Smooth muscle cell (in vitro differentiated cells): Measurements from ENCODE around the gene BSN. TPM values are rescaled to one million over a fixed set of nuclear protein-coding genes. Genes with fewer than 3 reads are reported as not detected.

Source experiments
- DNase-seq: peaks from one replicate; lab custom pipeline; 2025; ENCODE audit not compliant: unreplicated experiment; lab: John Stamatoyannopoulos, UW
- H2AFZ ChIP-seq: fragments of 200-600 bp; sonication (generic); 2 replicates; pipeline ENCODE4 v1.6.0; 2016; ENCODE audit warnings: antibody characterized with exemption, low read depth, mild to moderate bottlenecking
- H3F3A ChIP-seq: fragments of 200-600 bp; sonication (generic); 2 replicates; pipeline ENCODE4 v1.6.0; 2017; ENCODE audit warnings: antibody characterized with exemption, low read depth
- H3K27ac ChIP-seq: fragments of 200-600 bp; sonication (generic); 2 replicates; pipeline ENCODE4 v1.5.1; 2016; ENCODE audit warnings: low read depth, mild to moderate bottlenecking
- H3K27me3 ChIP-seq: fragments of 200-600 bp; sonication (generic); 2 replicates; pipeline ENCODE4 v1.6.1; 2016; ENCODE audit warnings: low read depth, mild to moderate bottlenecking
- H3K36me3 ChIP-seq: fragments of 200-600 bp; sonication (generic); 2 replicates; pipeline ENCODE4 v1.5.1; 2016; ENCODE audit warnings: low read depth
- H3K4me1 ChIP-seq: fragments of 200-600 bp; sonication (generic); 2 replicates; pipeline ENCODE4 v1.5.1; 2016; ENCODE audit warnings: low read depth
- H3K4me2 ChIP-seq: fragments of 200-600 bp; sonication (generic); 2 replicates; pipeline ENCODE4 v1.6.0; 2016; ENCODE audit warnings: mild to moderate bottlenecking
- H3K4me3 ChIP-seq: fragments of 200-600 bp; sonication (generic); 2 replicates; pipeline ENCODE4 v1.5.1; 2016; ENCODE audit warnings: mild to moderate bottlenecking
- H3K79me2 ChIP-seq: fragments of 200-600 bp; sonication (generic); 2 replicates; pipeline ENCODE4 v1.6.0; 2016; ENCODE audit warnings: low read depth, mild to moderate bottlenecking
- H3K9ac ChIP-seq: fragments of 200-600 bp; sonication (generic); 2 replicates; pipeline ENCODE4 v1.6.0; 2016; ENCODE audit warnings: low read depth
- H3K9me3 ChIP-seq: fragments of 200-600 bp; sonication (generic); replicated peaks from 2 replicates; pipeline ENCODE4 v1.5.1; 2016; ENCODE audit warnings: low read depth
- H4K20me1 ChIP-seq: fragments of 200-600 bp; sonication (generic); 2 replicates; pipeline ENCODE4 v1.6.0; 2016; ENCODE audit warnings: low read depth
- WGBS: methylation state at CpG from one replicate; pipeline ENCODE4 v1.1.7; 2016; ENCODE audit warnings: low lambda C conversion rate; 5-methylcytosine and 5-hydroxymethylcytosine counted together
- polyA plus RNA-seq: library from polyadenylated mRNA; unstranded; fragments of >200 nt; fragmentation: Nextera tagmentation; extraction: Ambion mirVana; gene quantifications from 2 replicates; pipeline ENCODE4 v1.2.1, GENCODE V29; 2016
- total RNA-seq: library from RNA; depleted of rRNA; stranded (reverse); fragments of >200 nt; gene quantifications from 2 replicates; pipeline ENCODE4 v1.2.3, GENCODE V29; 2014
- TF ChIP-seq, protein P1 (sequence below): fragments of 200-600 bp; sonication (generic); IDR thresholded peaks from 2 replicates; pipeline ENCODE4 v1.5.1; 2017; ENCODE audit warnings: borderline replicate concordance, mild to moderate bottlenecking, antibody characterized with exemption; ENCODE audit not compliant: insufficient read depth, poor library complexity, severe bottlenecking

BSN gene
- total and polyA plus RNA-seq, 2 experiments from 2014 or later = under 0.01 to 0.07 TPM

DNA sequence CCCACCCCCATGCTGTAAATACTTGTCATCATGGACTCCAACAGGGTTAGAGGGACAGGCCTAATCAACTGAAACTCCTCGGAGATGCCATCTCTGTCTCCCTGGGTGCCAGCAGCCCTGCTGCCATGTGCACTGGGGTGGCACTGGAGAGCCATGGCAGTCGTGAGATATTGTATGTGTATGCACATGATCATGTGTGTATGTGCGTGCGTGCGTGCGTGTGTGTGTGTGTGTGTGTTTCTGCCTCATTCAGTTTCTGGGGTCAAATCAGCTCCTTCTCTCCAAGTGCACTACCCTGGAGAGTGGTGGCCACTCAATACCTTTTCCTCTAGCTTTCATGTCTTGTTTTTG is 116.6 kb downstream of the BSN start:
- peaks cover 3% of the 10 kb centered on the region for H4K20me1 ChIP-seq

DNA sequence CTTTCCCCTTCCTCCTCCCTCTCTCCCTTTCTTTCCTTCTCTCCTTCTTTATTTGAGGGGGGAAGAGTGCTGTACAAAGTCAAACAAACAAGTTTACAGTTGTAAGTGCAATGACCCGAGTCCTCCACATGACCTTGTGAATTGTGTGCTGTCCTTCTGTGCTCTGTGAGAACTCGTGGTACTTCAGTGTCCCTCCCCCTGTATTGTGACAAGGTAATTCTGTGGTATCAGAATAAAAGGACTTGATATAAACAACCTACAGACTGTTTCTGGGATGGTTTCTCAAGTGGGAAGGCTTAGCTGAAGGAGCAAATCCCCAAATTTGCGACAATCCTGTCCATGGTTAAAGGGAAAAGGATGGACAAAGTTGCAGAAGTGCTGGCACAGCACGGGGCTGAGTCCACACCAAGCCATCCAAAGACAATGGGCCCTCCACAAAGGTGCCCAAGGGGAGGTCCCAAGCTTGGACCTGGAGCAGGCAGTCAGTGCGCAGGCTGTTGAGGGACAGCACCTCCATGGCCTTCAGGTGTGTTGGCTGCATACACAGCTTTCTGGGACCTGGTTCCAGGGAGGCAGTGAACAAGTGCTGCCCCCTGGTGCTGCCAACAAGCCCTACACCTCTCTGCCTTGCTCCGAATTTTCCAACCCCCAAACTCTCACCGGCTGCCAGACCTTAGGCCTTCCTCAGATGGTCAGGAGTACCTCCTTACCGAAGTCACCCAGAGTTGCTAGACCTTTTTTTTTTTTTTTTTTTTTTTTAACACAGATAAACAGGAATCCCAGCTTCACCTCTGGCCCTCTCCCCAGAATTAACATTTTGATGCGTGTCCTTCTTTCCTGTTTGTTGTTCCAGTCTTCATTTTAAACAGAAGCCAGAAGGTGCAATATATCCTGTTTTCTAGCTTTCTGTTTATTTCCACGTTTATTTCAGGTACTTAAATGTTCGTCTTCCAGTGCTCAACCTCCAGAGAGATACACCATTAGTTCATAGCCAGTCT is 117.3 kb downstream of the BSN start:
- peaks cover 3% of the 10 kb centered on the region for H4K20me1 ChIP-seq
- 52% methylated on average over 11 of the region's 11 CpGs for WGBS

More for the DNA sequence above, 116.6 kb downstream of the BSN start:
- no peaks in the 10 kb centered on the region for H3K36me3 ChIP-seq
- peaks cover 6% of the 10 kb centered on the region for H3F3A ChIP-seq
- no peak overlapping the region for H3K27ac ChIP-seq
- no peak overlapping the region for H2AFZ ChIP-seq
- H3K4me3 ChIP-seq = no peak overlapping the region
- H3K9ac ChIP-seq = no peak overlapping the region
- H3K4me2 ChIP-seq = no peak overlapping the region
- no peaks in the 10 kb centered on the region for H3K79me2 ChIP-seq
- H3K4me1 ChIP-seq = peaks cover 9% of the 10 kb centered on the region
- TF ChIP-seq, protein P1, sequence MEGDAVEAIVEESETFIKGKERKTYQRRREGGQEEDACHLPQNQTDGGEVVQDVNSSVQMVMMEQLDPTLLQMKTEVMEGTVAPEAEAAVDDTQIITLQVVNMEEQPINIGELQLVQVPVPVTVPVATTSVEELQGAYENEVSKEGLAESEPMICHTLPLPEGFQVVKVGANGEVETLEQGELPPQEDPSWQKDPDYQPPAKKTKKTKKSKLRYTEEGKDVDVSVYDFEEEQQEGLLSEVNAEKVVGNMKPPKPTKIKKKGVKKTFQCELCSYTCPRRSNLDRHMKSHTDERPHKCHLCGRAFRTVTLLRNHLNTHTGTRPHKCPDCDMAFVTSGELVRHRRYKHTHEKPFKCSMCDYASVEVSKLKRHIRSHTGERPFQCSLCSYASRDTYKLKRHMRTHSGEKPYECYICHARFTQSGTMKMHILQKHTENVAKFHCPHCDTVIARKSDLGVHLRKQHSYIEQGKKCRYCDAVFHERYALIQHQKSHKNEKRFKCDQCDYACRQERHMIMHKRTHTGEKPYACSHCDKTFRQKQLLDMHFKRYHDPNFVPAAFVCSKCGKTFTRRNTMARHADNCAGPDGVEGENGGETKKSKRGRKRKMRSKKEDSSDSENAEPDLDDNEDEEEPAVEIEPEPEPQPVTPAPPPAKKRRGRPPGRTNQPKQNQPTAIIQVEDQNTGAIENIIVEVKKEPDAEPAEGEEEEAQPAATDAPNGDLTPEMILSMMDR = no peak
- H3K27me3 ChIP-seq = no peaks in the 10 kb centered on the region
- WGBS = 72% methylated on average over 6 of the region's 6 CpGs
- DNase-seq = no peak
- no peaks in the 10 kb centered on the region for H3K9me3 ChIP-seq

DNA sequence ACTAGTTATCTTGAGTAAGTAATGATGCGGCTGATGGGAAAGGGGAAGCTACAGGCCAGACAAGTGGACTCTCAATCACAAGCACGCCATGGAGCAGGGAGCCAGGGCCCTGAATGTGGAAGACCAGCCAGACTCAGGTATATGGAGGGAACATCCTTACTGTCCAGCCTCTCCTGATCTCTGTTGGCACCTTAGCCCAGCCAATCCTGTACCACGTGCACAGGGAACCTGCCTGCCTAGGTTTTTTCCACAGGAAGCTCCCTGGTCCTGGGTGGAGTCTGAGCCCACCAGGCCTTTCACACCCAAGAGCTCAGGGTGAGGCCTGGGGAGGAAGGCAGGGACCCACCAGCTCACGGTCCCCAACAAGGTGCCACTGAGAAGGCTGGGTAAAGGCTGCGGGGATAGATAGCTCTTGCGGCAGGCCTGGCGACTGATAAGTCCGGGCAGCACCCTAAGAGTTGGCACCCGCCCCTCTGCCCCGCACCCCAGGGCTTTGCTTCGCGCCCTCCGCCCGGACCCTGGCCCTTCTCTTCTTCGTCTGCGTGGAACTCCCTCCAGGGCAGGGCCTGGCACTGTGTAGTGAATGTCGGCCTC is 118.9 kb downstream of the BSN start:
- H3K4me1 ChIP-seq = peaks cover 9% of the 10 kb centered on the region
- TF ChIP-seq, protein P1 = no peak
- H3K36me3 ChIP-seq = no peaks in the 10 kb centered on the region
- peak overlapping the region; percentile 87 for H3K27ac ChIP-seq
- peak overlapping the region; percentile 89 for H3K9ac ChIP-seq
- DNase-seq = no peak
- H3K27me3 ChIP-seq = no peaks in the 10 kb centered on the region
- peak overlapping the region; percentile 20 for H2AFZ ChIP-seq
- no peaks in the 10 kb centered on the region for H3K79me2 ChIP-seq
- H3K9me3 ChIP-seq = no peaks in the 10 kb centered on the region
- peak overlapping the region; percentile 93 for H3K4me2 ChIP-seq
- peaks cover 6% of the 10 kb centered on the region for H3F3A ChIP-seq
- peak overlapping the region; percentile 92 for H3K4me3 ChIP-seq
- WGBS = 35% methylated on average over 7 of the region's 17 CpGs
- peaks cover 3% of the 10 kb centered on the region for H4K20me1 ChIP-seq

More for the DNA sequence above, 117.3 kb downstream of the BSN start:
- Histone ChIP-seq H3F3A (peaks cover 6% of the 10 kb centered on the region), H3K79me2 (no peaks in the 10 kb centered on the region), H3K9ac (no peak overlapping the region), H2AFZ (no peak overlapping the region), H3K4me2 (no peak overlapping the region), H3K9me3 (no peaks in the 10 kb centered on the region), H3K27me3 (no peaks in the 10 kb centered on the region), H3K27ac (no peak overlapping the region), H3K36me3 (no peaks in the 10 kb centered on the region), H3K4me3 (no peak overlapping the region), H3K4me1 (peaks cover 9% of the 10 kb centered on the region)
- TF ChIP-seq, protein P1 = peak; percentile 86
- no peak for DNase-seq
